Left lung (tissue), 10 donors: ENCODE measurements around the gene WDR70. TPM values are rescaled to one million over a fixed set of nuclear protein-coding genes. Genes with fewer than 3 reads are reported as not detected.
A peak's percentile ranks its signal among the peaks of the same experiment; 100 is the strongest.
"Not testable (repeated sequence)": the region's sequence is repeated elsewhere in the genome, so short reads cannot be mapped to it uniquely, and the experiment has no call there.

ENCODE experiments used
- ATAC-seq: fragments of 200-7000 bp; cut with Tn5 transposase; one replicate; pipeline ENCODE4 v1.9.1; 2020; ENCODE audit warnings: moderate library complexity
- DNase-seq, 4 donors: peaks; one replicate each; pipeline ENCODE4 v3.0.0-alpha.2; 2013 to 2020
- H3K27ac ChIP-seq, 2 donors: fragments of 200-600 bp; sonication (generic) in 1 of 2; one replicate each; pipeline versions ENCODE4 v1.5.0 to v1.8.0; 2020 to 2021
- H3K27me3 ChIP-seq, 2 donors: fragments of 200-600 bp; sonication (generic) in 1 of 2; one replicate each; pipeline versions ENCODE4 v1.5.0 to v1.8.0; 2020 to 2021
- H3K36me3 ChIP-seq, 2 donors: fragments of 200-600 bp; sonication (generic) in 1 of 2; one replicate each; pipeline versions ENCODE4 v1.5.0 to v1.8.0; 2020 to 2021
- H3K4me1 ChIP-seq, 2 donors: fragments of 200-600 bp; one replicate each; pipeline ENCODE4 v1.8.0; 2021
- H3K4me3 ChIP-seq, 2 donors: fragments of 200-600 bp; sonication (generic) in 1 of 2; one replicate each; pipeline versions ENCODE4 v1.5.0 to v1.8.0; 2020 to 2021; ENCODE audit warnings: mild to moderate bottlenecking in 1 of 2
- H3K9me3 ChIP-seq, 2 donors: fragments of 200-600 bp; sonication (generic) in 1 of 2; one replicate each; pipeline versions ENCODE4 v1.5.0 to v1.8.0; 2020 to 2021
- CTCF ChIP-seq, 2 donors: fragments of 200-600 bp; sonication (generic) in 1 of 2; IDR thresholded peaks; one replicate each; pipeline versions ENCODE4 v1.5.0 to v1.8.0; 2021; ENCODE audit warnings: antibody characterized with exemption in 2 of 2
- intact Hi-C, 2 donors: fragments of 100-400 bp; cut with DNase I; formaldehyde crosslinking; loops; one replicate each; pipeline versions ENCODE4 v1.11.2 to v1.14.2; 2022
- polyA plus RNA-seq, 6 donors: library from polyadenylated mRNA; unstranded; fragments of 120-200 nt; gene quantifications; one replicate each; pipeline ENCODE4 v1.2.1, GENCODE V29; 2013; ENCODE audit not compliant: insufficient read length in 6 of 6
- total RNA-seq, 2 donors: library from RNA; stranded (reverse); fragmentation: NEBNext Ultra II Directional; extraction: Animal tissue kit (Norgen Biotek cat#: 25700); gene quantifications; one replicate each; pipeline ENCODE4 v1.2.1, GENCODE V29; 2021
- donor health status: DM: no; HTN: yes; CAD: no.
- donor health status: DM: no; HTN: no; CAD: no.

Gene WDR70
- total and polyA plus RNA-seq, 8 donors = 21.9 to 59.2 (median 47.5) TPM

- ATAC-seq = peak; percentile 94
- H3K36me3 ChIP-seq, H3K4me1 ChIP-seq, H3K27ac ChIP-seq, H3K9me3 ChIP-seq, H3K27me3 ChIP-seq, intact Hi-C loops, DNase-seq, H3K4me3 ChIP-seq: not testable (repeated sequence)
Measured at GRCh38 chr5:37463191-37464051, 84.3 kb downstream of the WDR70 start.

GRCh38 chr5:37464581-37464980 is 85.5 kb downstream of the WDR70 start:
- H3K9me3 ChIP-seq, DNase-seq, intact Hi-C loops, H3K27ac ChIP-seq, ATAC-seq, H3K4me3 ChIP-seq, H3K4me1 ChIP-seq, H3K36me3 ChIP-seq, H3K27me3 ChIP-seq: not testable (repeated sequence)

DNA sequence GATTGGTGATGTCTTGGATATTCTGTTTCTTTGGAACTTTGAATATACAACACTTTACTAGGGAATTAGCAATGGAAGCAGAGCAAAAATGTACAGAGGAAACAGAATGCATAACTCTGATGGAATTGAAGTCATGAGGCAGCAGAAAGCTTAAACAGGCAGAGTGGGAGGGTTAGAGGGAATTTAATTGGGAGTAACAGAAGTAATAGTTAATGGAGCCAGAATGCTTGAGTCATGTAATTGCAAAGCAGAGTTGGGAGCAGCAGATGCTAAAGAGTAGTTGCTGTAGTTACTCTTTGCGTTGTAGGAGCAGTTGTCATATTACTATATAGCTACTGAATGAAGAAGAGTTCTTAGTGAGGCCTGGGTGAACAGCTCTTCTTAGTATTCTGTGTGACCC is 90.3 kb downstream of the WDR70 start:
- H3K4me1 ChIP-seq, DNase-seq, H3K27ac ChIP-seq, H3K27me3 ChIP-seq, ATAC-seq, H3K4me3 ChIP-seq, intact Hi-C loops: not testable (repeated sequence)
- peaks cover 0 to 13% of the 10 kb centered on the region in 2 donors for H3K36me3 ChIP-seq
- peaks cover 0 to 22% of the 10 kb centered on the region in 2 donors for H3K9me3 ChIP-seq

GRCh38 chr5:37471666-37472197 is 92.6 kb downstream of the WDR70 start:
- H3K9me3 ChIP-seq = peaks cover 0 to 22% of the 10 kb centered on the region in 2 donors
- peaks cover 0 to 17% of the 10 kb centered on the region in 2 donors for H3K36me3 ChIP-seq
- no peaks in the 10 kb centered on the region for H3K4me1 ChIP-seq
- H3K27ac ChIP-seq = no peak overlapping the region
- ATAC-seq (no peak), DNase-seq (no peak)
- intact Hi-C loops = no loop called here
- no peaks in the 10 kb centered on the region for H3K27me3 ChIP-seq
- no peak for TF ChIP-seq CTCF (IDR thresholded peaks at IDR 0.05)
- H3K4me3 ChIP-seq = no peak overlapping the region

DNA sequence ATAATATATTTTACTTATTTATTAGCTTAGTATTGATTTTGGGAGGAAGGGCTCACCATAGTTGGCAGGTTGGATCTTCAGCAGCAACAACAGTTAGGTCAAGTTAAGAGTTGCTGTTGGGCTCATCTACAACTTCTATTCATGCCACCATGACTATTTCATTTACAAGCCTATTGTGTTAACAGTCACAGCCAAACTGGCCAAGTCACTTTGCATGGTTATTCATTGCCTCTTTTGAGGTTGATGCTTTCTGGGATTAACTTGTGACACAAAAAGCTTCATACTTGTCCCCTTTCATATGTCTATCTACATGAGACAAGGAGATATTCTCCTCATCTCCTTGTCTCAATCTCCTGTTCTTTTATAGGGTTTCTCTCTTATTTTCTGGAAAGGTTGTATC is 98.3 kb downstream of the WDR70 start:
- no peak for TF ChIP-seq CTCF (IDR thresholded peaks at IDR 0.05)
- H3K27ac ChIP-seq = no peak overlapping the region
- H3K27me3 ChIP-seq = no peaks in the 10 kb centered on the region
- H3K4me3 ChIP-seq = no peak overlapping the region
- H3K4me1 ChIP-seq = no peaks in the 10 kb centered on the region
- H3K36me3 ChIP-seq = peaks cover 0 to 31% of the 10 kb centered on the region in 2 donors
- ATAC-seq = no peak
- no peak for DNase-seq
- intact Hi-C loops = no loop called here
- H3K9me3 ChIP-seq = peaks cover 0 to 9% of the 10 kb centered on the region in 2 donors

- no peak overlapping the region for H3K4me3 ChIP-seq
- no peak for ATAC-seq
- no peak overlapping the region for H3K27ac ChIP-seq
- no peaks in the 10 kb centered on the region for H3K4me1 ChIP-seq
- peaks cover 0 to 32% of the 10 kb centered on the region in 2 donors for H3K36me3 ChIP-seq
- TF ChIP-seq CTCF (IDR thresholded peaks at IDR 0.05) = no peak
- no peak for DNase-seq
- intact Hi-C loops = no loop called here
- H3K27me3 ChIP-seq = no peaks in the 10 kb centered on the region
- peaks cover 0 to 8% of the 10 kb centered on the region in 2 donors for H3K9me3 ChIP-seq
Measured at GRCh38 chr5:37478121-37478894, 99.2 kb downstream of the WDR70 start.

DNA sequence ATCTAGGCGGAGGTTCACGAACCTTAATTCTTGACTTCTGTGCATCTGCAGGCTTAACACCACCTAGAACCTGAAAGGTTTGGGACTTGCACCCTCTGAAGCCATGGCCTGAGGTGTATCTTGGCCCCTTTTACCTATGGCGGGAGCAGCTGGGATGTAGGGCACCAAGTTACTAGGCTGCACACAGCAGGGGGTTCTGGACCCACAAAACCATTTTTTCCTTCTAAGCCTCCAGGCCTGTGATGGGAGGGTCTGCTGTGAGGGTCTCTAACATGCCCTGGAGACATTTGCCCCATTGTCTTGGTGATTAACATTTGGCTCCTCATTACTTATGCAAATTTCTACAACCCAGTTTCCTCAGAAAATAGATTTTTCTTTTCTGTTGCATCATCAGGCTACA is 102.3 kb downstream of the WDR70 start:
- H3K27me3 ChIP-seq, H3K9me3 ChIP-seq, H3K4me3 ChIP-seq, DNase-seq, ATAC-seq, H3K4me1 ChIP-seq, H3K27ac ChIP-seq, intact Hi-C loops: not testable (repeated sequence)
- H3K36me3 ChIP-seq = peaks cover 0 to 32% of the 10 kb centered on the region in 2 donors
